Stimulated activated CD4-positive, alpha-beta T cell treated with anti-CD3 and anti-CD28 coated beads, Interleukin-2, amount 100 ng/mL, for 24 hours (primary cell): ENCODE measurements around the gene OR2T10.
A peak's percentile ranks its signal among the peaks of the same experiment; 100 is the strongest.
"Not testable (repeated sequence)": the region's sequence is repeated elsewhere in the genome, so short reads cannot be mapped to it uniquely, and the experiment has no call there.

Experiments used
- DNase-seq, 2 donors: peaks; one replicate each; pipeline ENCODE4 v3.0.0-alpha.2; 2020

The OR2T10 gene

GRCh38 chr1:248597589-248597988 is at the start of gene OR2T10:
TSS of gene OR2T10 (minus strand) at chr1:248597700. CDS start at chr1:248593768, 3,932 bp downstream.
- no peak for DNase-seq

GRCh38 chr1:248645178-248645577 is 47.7 kb upstream of the OR2T10 start, which contains the start of gene OR2T35:
TSS of gene OR2T35 (minus strand) at chr1:248645278. CDS start at chr1:248639258, 6,020 bp downstream.
- not testable (repeated sequence) for DNase-seq

GRCh38 chr1:248642971-248643651 is 45.6 kb upstream of the OR2T10 start:
- DNase-seq: not testable (repeated sequence)

- not testable (repeated sequence) for DNase-seq
These were observed 44.1 kb upstream of the OR2T10 start for GRCh38 chr1:248641583-248641982.

GRCh38 chr1:248640906-248641305 is 43.4 kb upstream of the OR2T10 start:
- not testable (repeated sequence) for DNase-seq

- DNase-seq: not testable (repeated sequence)
These were observed 42.2 kb upstream of the OR2T10 start for GRCh38 chr1:248639652-248640051.

GRCh38 chr1:248636612-248637011 is 39.1 kb upstream of the OR2T10 start:
- DNase-seq: not testable (repeated sequence)

- DNase-seq: not testable (repeated sequence)
These were observed 37.5 kb upstream of the OR2T10 start, which contains the start of gene OR2T11 for GRCh38 chr1:248634991-248635390. TSS of gene OR2T11 (minus strand) at chr1:248635091. CDS start at chr1:248627128, 7,963 bp downstream.

GRCh38 chr1:248631354-248632008 is 34.0 kb upstream of the OR2T10 start:
- no peak for DNase-seq

- no peak for DNase-seq
These were observed 33.1 kb upstream of the OR2T10 start for GRCh38 chr1:248630551-248630950.

GRCh38 chr1:248627971-248628844 is 30.7 kb upstream of the OR2T10 start:
- no peak for DNase-seq

- no peak for DNase-seq
These were observed 28.5 kb upstream of the OR2T10 start for GRCh38 chr1:248625971-248626370.

- DNase-seq: no peak
These were observed 27.7 kb upstream of the OR2T10 start for GRCh38 chr1:248625166-248625565.

- no peak for DNase-seq
These were observed 25.1 kb upstream of the OR2T10 start for GRCh38 chr1:248622570-248623001.

- DNase-seq: no peak
These were observed 24.3 kb upstream of the OR2T10 start for GRCh38 chr1:248621770-248622169.

- DNase-seq: peak; percentile 65 to 73
These were observed 21.4 kb upstream of the OR2T10 start for GRCh38 chr1:248618878-248619277.

GRCh38 chr1:248618119-248618518 is 20.6 kb upstream of the OR2T10 start:
- DNase-seq: no peak

- DNase-seq: no peak
These were observed 16.2 kb upstream of the OR2T10 start for GRCh38 chr1:248613742-248614141.

GRCh38 chr1:248611883-248612414 is 14.4 kb upstream of the OR2T10 start:
- DNase-seq: peak in 1 of 2 donors; percentile 24

- no peak for DNase-seq
These were observed 12.8 kb upstream of the OR2T10 start for GRCh38 chr1:248610301-248610700.

GRCh38 chr1:248599396-248599795 is 1.9 kb upstream of the OR2T10 start:
- DNase-seq: no peak

GRCh38 chr1:248596615-248597014 is 885 bp downstream of the OR2T10 start:
- no peak for DNase-seq

GRCh38 chr1:248593226-248593625 is 4.3 kb downstream of the OR2T10 start:
- DNase-seq: no peak
